KMS-11 (cell line): ENCODE measurements around the gene CLDN1.

Source experiments
- H2AFZ ChIP-seq: fragments of 200-600 bp; sonication (generic); 2 replicates; pipeline ENCODE4 v1.6.1; 2016; ENCODE audit warnings: antibody characterized with exemption, mixed run types, low read depth
- H3K27ac ChIP-seq: fragments of 200-600 bp; sonication (generic); 2 replicates; pipeline ENCODE4 v1.6.1; 2016; ENCODE audit warnings: mild to moderate bottlenecking, mixed run types
- H3K27me3 ChIP-seq: fragments of 200-600 bp; sonication (generic); 2 replicates; pipeline ENCODE4 v1.6.1; 2017; ENCODE audit warnings: mild to moderate bottlenecking, low read depth, mixed run types, moderate library complexity; ENCODE audit not compliant: insufficient read depth
- H3K36me3 ChIP-seq: fragments of 200-600 bp; sonication (generic); 2 replicates; pipeline ENCODE4 v1.6.1; 2017; ENCODE audit warnings: mild to moderate bottlenecking, mixed run types; ENCODE audit not compliant: insufficient read depth
- H3K4me1 ChIP-seq: fragments of 200-600 bp; sonication (generic); 2 replicates; pipeline ENCODE4 v1.6.1; 2016; ENCODE audit warnings: mild to moderate bottlenecking, low read depth, mixed run types; ENCODE audit not compliant: poor library complexity, severe bottlenecking
- H3K4me2 ChIP-seq: fragments of 200-600 bp; sonication (generic); 2 replicates; pipeline ENCODE4 v1.7.0; 2016; ENCODE audit warnings: mild to moderate bottlenecking, mixed run types
- H3K4me3 ChIP-seq: fragments of 200-600 bp; sonication (generic); IDR thresholded peaks from 2 replicates; pipeline ENCODE4 v1.6.1; 2017; ENCODE audit warnings: low read depth, low read length, mixed read lengths; ENCODE audit not compliant: insufficient read depth
- H3K79me2 ChIP-seq: fragments of 200-600 bp; sonication (generic); 2 replicates; pipeline ENCODE4 v1.6.1; 2016; ENCODE audit warnings: low read depth, mixed run types; ENCODE audit not compliant: insufficient read depth
- H3K9ac ChIP-seq: fragments of 200-600 bp; sonication (generic); 2 replicates; pipeline ENCODE4 v1.6.1; 2016; ENCODE audit warnings: mild to moderate bottlenecking, mixed run types
- H4K20me1 ChIP-seq: fragments of 200-600 bp; sonication (generic); 2 replicates; pipeline ENCODE4 v1.6.1; 2016; ENCODE audit warnings: mild to moderate bottlenecking, mixed run types; ENCODE audit not compliant: insufficient read depth
- TF ChIP-seq, protein P1 (sequence below): fragments of 200-600 bp; sonication (generic); conservative IDR thresholded peaks from 2 replicates; pipeline ENCODE4 v1.6.1; 2017; ENCODE audit warnings: low read depth, mild to moderate bottlenecking, antibody characterized with exemption, low read length, moderate library complexity, mixed read lengths

CLDN1 gene

DNA sequence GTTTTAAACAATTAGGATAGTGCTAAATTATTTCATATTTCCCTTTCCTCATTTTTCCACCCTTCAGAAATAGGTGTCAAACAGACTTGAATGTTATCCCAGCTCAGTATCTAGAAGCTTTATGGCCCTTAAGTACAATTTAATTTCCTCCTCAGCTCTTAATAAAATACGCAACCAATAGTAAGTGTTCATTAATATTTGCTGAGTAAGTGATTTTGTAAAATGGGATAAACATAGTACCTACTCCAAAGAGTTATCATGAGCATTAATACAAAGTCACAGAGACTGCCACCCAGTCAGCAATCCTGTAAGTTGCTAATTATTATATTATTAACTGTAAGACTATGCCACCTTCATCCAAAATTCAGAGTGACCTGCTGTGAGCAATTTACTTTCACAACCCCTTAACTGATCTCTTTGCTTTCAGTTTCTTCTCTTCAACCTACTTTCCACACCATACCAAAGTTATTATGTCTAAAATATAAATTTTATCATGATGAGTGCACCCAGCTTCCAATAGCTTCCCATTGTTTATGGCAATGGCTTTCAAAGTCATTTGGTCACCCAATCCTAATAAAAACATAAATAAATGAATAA is 30.7 kb upstream of the CLDN1 start:
- Histone ChIP-seq H3K79me2 (no peaks in the 10 kb centered on the region), H3K9ac (no peak overlapping the region), H4K20me1 (no peaks in the 10 kb centered on the region), H2AFZ (no peak overlapping the region), H3K4me3 (no peak overlapping the region), H3K4me2 (0 out of 2 replicates have a peak overlapping the region, but pooled peaks have one; percentile 10), H3K27ac (no peak overlapping the region), H3K4me1 (peaks cover 20% of the 10 kb centered on the region), H3K27me3 (no peaks in the 10 kb centered on the region), H3K36me3 (no peaks in the 10 kb centered on the region)
- TF ChIP-seq, protein P1, sequence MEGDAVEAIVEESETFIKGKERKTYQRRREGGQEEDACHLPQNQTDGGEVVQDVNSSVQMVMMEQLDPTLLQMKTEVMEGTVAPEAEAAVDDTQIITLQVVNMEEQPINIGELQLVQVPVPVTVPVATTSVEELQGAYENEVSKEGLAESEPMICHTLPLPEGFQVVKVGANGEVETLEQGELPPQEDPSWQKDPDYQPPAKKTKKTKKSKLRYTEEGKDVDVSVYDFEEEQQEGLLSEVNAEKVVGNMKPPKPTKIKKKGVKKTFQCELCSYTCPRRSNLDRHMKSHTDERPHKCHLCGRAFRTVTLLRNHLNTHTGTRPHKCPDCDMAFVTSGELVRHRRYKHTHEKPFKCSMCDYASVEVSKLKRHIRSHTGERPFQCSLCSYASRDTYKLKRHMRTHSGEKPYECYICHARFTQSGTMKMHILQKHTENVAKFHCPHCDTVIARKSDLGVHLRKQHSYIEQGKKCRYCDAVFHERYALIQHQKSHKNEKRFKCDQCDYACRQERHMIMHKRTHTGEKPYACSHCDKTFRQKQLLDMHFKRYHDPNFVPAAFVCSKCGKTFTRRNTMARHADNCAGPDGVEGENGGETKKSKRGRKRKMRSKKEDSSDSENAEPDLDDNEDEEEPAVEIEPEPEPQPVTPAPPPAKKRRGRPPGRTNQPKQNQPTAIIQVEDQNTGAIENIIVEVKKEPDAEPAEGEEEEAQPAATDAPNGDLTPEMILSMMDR: no peak

DNA sequence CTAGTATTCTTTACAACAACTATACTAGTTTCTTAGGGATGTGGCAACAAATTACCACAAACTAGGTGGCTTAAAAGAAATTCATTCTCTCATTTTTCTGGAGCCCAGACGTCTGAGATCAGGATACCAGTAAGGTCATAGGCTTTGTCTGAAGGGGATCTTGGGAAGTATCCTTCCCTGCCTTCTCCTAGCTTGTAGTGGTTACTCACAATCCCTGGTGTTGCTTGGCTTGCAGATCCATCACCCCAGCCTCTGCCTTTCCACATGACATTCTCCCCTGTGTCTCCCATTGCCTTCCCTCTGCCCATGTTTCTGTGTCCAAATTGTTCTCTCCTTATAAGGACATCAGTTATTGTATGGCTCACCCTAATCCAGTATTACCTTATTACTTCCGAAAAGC is 24.3 kb upstream of the CLDN1 start:
- H3K4me3 ChIP-seq: no peak overlapping the region
- H3K79me2 ChIP-seq: no peaks in the 10 kb centered on the region
- no peaks in the 10 kb centered on the region for H3K27me3 ChIP-seq
- H4K20me1 ChIP-seq: no peaks in the 10 kb centered on the region
- H3K27ac ChIP-seq: no peak overlapping the region
- no peak overlapping the region for H3K4me2 ChIP-seq
- H3K9ac ChIP-seq: no peak overlapping the region
- H3K4me1 ChIP-seq: no peaks in the 10 kb centered on the region
- TF ChIP-seq, protein P1: no peak
- no peaks in the 10 kb centered on the region for H3K36me3 ChIP-seq
- no peak overlapping the region for H2AFZ ChIP-seq

DNA sequence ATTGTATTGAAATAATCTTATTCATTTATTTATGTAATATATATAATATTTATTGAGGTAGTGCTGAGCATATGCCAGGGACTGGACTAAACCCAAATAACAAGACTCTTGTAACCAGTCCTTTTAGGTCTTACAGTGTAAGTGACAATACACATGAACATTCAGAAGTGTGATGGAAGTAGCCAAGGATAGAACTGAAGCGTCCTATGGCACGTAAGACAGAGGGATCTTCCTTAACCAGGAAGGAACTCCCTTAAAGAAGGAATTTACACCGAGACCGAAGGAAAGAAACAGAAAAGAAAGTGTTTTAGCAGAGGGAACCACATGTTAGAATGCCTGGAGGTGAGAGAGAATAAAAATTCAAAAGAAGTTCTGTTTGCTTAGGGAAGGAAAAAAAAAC is 23.6 kb upstream of the CLDN1 start:
- Histone ChIP-seq H2AFZ (no peak overlapping the region), H3K27me3 (no peaks in the 10 kb centered on the region), H3K4me2 (no peak overlapping the region), H3K4me1 (no peaks in the 10 kb centered on the region), H3K4me3 (no peak overlapping the region), H4K20me1 (no peaks in the 10 kb centered on the region), H3K9ac (no peak overlapping the region), H3K27ac (no peak overlapping the region), H3K36me3 (no peaks in the 10 kb centered on the region), H3K79me2 (no peaks in the 10 kb centered on the region)
- TF ChIP-seq, protein P1: no peak

DNA sequence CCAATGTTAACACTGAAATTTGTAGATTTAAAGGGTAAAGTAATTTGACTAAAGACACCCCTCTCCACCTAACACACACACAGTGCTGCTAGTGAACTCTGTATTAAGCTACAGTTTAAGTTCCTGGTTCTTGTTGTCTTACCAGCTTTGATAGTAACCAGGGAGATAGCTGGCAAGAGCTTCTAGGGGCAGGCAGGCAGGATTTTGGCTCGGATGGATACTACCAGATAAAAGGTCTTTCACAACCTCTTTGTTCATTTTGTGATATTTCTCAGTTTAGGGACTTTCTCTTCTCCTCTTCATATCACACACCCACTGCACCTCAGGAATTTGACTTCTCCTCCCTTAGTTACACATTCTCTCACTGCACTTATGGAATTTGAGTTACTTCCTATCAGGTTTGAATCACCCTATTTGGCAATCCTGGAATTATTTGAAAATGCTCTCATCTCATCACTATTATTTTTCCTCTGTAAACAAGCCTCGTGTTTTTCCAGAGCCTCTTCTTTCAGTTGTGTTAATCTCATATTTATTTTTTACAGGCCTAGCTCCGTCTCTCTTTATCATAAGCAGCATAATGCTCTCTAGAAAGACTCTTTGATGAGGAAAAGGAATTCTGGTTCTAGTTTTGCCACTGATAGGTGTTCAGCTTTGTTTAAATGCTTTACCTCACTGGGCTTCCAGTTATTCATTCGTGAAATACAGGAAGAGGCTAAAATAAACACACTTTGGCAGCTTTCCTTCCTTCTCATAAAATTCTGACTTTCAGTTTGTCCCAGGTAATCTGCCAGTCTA is 23.0 kb upstream of the CLDN1 start:
- TF ChIP-seq, protein P1: no peak
- Histone ChIP-seq H3K36me3 (no peaks in the 10 kb centered on the region), H3K27ac (no peak overlapping the region), H3K27me3 (no peaks in the 10 kb centered on the region), H4K20me1 (no peaks in the 10 kb centered on the region), H3K9ac (no peak overlapping the region), H3K4me2 (no peak overlapping the region), H3K4me3 (no peak overlapping the region), H3K4me1 (no peaks in the 10 kb centered on the region), H3K79me2 (no peaks in the 10 kb centered on the region), H2AFZ (0 out of 2 replicates have a peak overlapping the region, but pooled peaks have one; percentile 20)
